OCI-LY7 (cell line): ENCODE data around the gene WNT1. TPM values are rescaled to one million over a fixed set of nuclear protein-coding genes. Genes with fewer than 3 reads are reported as not detected.

Experiments used
- BruUV-seq: library from RNA; stranded (reverse); fragments of 400-500 nt; replicated peaks from 2 replicates; lab custom pipeline; 2021; lab: Mats Ljungman, UMichigan
- CTCF ChIA-PET: fragments of 300-600 bp; sonication (Branson Sonifier 250); formaldehyde crosslinking; loops from one replicate; lab custom pipeline; 2022; ENCODE audit warnings: antibody characterized with exemption; ENCODE audit not compliant: unreplicated experiment; lab: Charles Lee
- POLR2A ChIA-PET: fragments of 300-600 bp; sonication (Branson Sonifier 250); formaldehyde crosslinking; loops from one replicate; lab custom pipeline; 2022; ENCODE audit warnings: antibody characterized with exemption; lab: Charles Lee
- DNase-seq: peaks from one replicate; pipeline ENCODE4 v3.0.0-alpha.2; 2015; ENCODE audit warnings: low spot score
- H2AFZ ChIP-seq: fragments of 200-600 bp; sonication (generic), shearing (Covaris generic); 2 replicates; pipeline ENCODE4 v1.6.1; 2014; ENCODE audit warnings: mild to moderate bottlenecking, antibody characterized with exemption, low read length, moderate library complexity
- H3K27ac ChIP-seq: fragments of 200-600 bp; sonication (generic); 2 replicates; pipeline ENCODE4 v1.5.1; 2014; ENCODE audit warnings: mixed run types, low read depth, mild to moderate bottlenecking, moderate library complexity, low read length, inconsistent platforms; ENCODE audit not compliant: poor library complexity, severe bottlenecking
- H3K36me3 ChIP-seq: fragments of 200-600 bp; sonication (generic); 2 replicates; pipeline ENCODE4 v1.6.1; 2014; ENCODE audit warnings: mild to moderate bottlenecking, antibody characterized with exemption, low read length, moderate library complexity, mixed read lengths; ENCODE audit not compliant: insufficient read depth
- H3K4me1 ChIP-seq: fragments of 200-600 bp; sonication (generic); 2 replicates; pipeline ENCODE4 v1.5.1; 2014; ENCODE audit warnings: mild to moderate bottlenecking, low read length; ENCODE audit not compliant: insufficient read depth, poor library complexity, severe bottlenecking
- H3K4me2 ChIP-seq: fragments of 200-600 bp; sonication (generic); 2 replicates; pipeline ENCODE4 v1.6.1; 2014; ENCODE audit warnings: mild to moderate bottlenecking, low read length
- H3K4me3 ChIP-seq: fragments of 200-600 bp; sonication (generic); 2 replicates; pipeline ENCODE4 v1.5.1; 2014; ENCODE audit warnings: mild to moderate bottlenecking, low read depth, low read length; ENCODE audit not compliant: poor library complexity, severe bottlenecking
- H3K79me2 ChIP-seq: fragments of 200-600 bp; sonication (generic); 2 replicates; pipeline ENCODE4 v1.6.1; 2016; ENCODE audit warnings: low read depth, mild to moderate bottlenecking, low read length, moderate library complexity, mixed read lengths; ENCODE audit not compliant: insufficient read depth
- H3K9me2 ChIP-seq: fragments of 200-600 bp; sonication (generic); 2 replicates; pipeline ENCODE4 v1.6.1; 2016; ENCODE audit warnings: mild to moderate bottlenecking, low read length, mixed read lengths; ENCODE audit not compliant: insufficient read depth
- H3K9me3 ChIP-seq: fragments of 200-600 bp; sonication (generic); 2 replicates; pipeline ENCODE4 v1.6.1; 2014; ENCODE audit warnings: mild to moderate bottlenecking, mixed run types, low read length, mixed read lengths
- H4K20me1 ChIP-seq: fragments of 200-600 bp; sonication (generic); 2 replicates; pipeline ENCODE4 v1.6.1; 2014; ENCODE audit warnings: mild to moderate bottlenecking, antibody characterized with exemption, low read length, moderate library complexity, mixed read lengths; ENCODE audit not compliant: insufficient read depth
- CTCF ChIP-seq: fragments of 200-600 bp; sonication (generic); conservative IDR thresholded peaks from 2 replicates; pipeline ENCODE4 v1.5.1; 2014; ENCODE audit warnings: mild to moderate bottlenecking, antibody characterized with exemption, low read length, moderate library complexity, mixed read lengths
- EZH2phosphoT487 ChIP-seq: fragments of 200-600 bp; sonication (generic); IDR thresholded peaks from 2 replicates; pipeline ENCODE4 v1.6.1; 2018; ENCODE audit warnings: low read depth, borderline replicate concordance, mild to moderate bottlenecking, mixed run types, antibody characterized with exemption, low read length, moderate library complexity, mixed read lengths
- intact Hi-C: fragments of 100-400 bp; cut with micrococcal nuclease; formaldehyde crosslinking; loops from one replicate; pipeline ENCODE4 v1.10.0; 2022; ENCODE audit not compliant: unreplicated experiment
- total RNA-seq, 2 experiments: library from RNA; depleted of rRNA in 1 of 2; stranded (reverse); fragments of >200 nt in 1 of 2; shearing (Covaris generic) in 1 of 2; gene quantifications; 2 replicates each; pipeline ENCODE4 v1.2.3, GENCODE V29; 2014 to 2022

Gene WNT1
- total RNA-seq, 2 experiments from 2014 or later = not detected

GRCh38 chr12:48961801-48962200 is 16.3 kb upstream of the WNT1 start:
- Histone ChIP-seq H3K9me3 (no peaks in the 10 kb centered on the region), H4K20me1 (no peaks in the 10 kb centered on the region), H3K4me2 (no peak overlapping the region), H3K4me3 (no peak overlapping the region), H3K4me1 (peaks cover 10% of the 10 kb centered on the region), H3K9me2 (no peaks in the 10 kb centered on the region), H3K27ac (no peak overlapping the region), H2AFZ (no peak overlapping the region), H3K36me3 (no peaks in the 10 kb centered on the region), H3K79me2 (peaks cover 3% of the 10 kb centered on the region; the same call in 1 of the 2 replicates)
- intact Hi-C loops = no loop called here
- DNase-seq = no peak
- no peak for TF ChIP-seq EZH2phosphoT487
- TF ChIP-seq CTCF = no peak
- POLR2A ChIA-PET = interaction anchor here (0.6 kb wide), 1 partner anchor 1963 kb away, joined by 5 read pairs; no protein-coding TSS in a partner anchor
- CTCF ChIA-PET = no interaction called here
- no TSS peak for BruUV-seq

- Histone ChIP-seq H3K27ac (no peak overlapping the region), H3K9me2 (no peaks in the 10 kb centered on the region), H3K4me3 (no peak overlapping the region), H3K36me3 (no peaks in the 10 kb centered on the region), H3K79me2 (no peaks in the 10 kb centered on the region), H2AFZ (no peak overlapping the region), H3K4me1 (no peaks in the 10 kb centered on the region), H3K4me2 (no peak overlapping the region), H4K20me1 (no peaks in the 10 kb centered on the region), H3K9me3 (no peaks in the 10 kb centered on the region)
- ChIA-PET CTCF (no interaction called here), POLR2A (no interaction called here)
- intact Hi-C loops = no loop called here
- BruUV-seq = no TSS peak
- TF ChIP-seq EZH2phosphoT487 (no peak), CTCF (no peak)
- no peak for DNase-seq
These were observed 12.8 kb upstream of the WNT1 start for GRCh38 chr12:48965298-48965838.

- no peaks in the 10 kb centered on the region for H3K4me1 ChIP-seq
- H3K9me3 ChIP-seq = no peaks in the 10 kb centered on the region
- no peaks in the 10 kb centered on the region for H3K36me3 ChIP-seq
- no peak overlapping the region for H2AFZ ChIP-seq
- intact Hi-C loops = no loop called here
- no peak overlapping the region for H3K27ac ChIP-seq
- no peaks in the 10 kb centered on the region for H3K9me2 ChIP-seq
- H3K4me3 ChIP-seq = no peak overlapping the region
- DNase-seq = no peak
- POLR2A ChIA-PET = interaction anchor here (0.6 to 0.7 kb wide), 2 partner anchors 9 to 260 kb away, joined by 3 read pairs; partner anchors contain the start of gene ARF3
- CTCF ChIA-PET = interaction anchor here (0.7 to 1.4 kb wide), 2 partner anchors 9 to 13 kb away, joined by 4 read pairs; partner anchors contain the start of gene ARF3
- no TSS peak for BruUV-seq
- H3K79me2 ChIP-seq = no peaks in the 10 kb centered on the region
- TF ChIP-seq EZH2phosphoT487 (no peak), CTCF (no peak)
- no peak overlapping the region for H3K4me2 ChIP-seq
- no peaks in the 10 kb centered on the region for H4K20me1 ChIP-seq
These were observed 11.8 kb upstream of the WNT1 start for GRCh38 chr12:48966177-48966895.
